ENCODE results near the gene HEBP1. TPM values are rescaled to one million over a fixed set of nuclear protein-coding genes. Genes with fewer than 3 reads are reported as not detected.
A peak's percentile ranks its signal among the peaks of the same experiment; 100 is the strongest.

Gene HEBP1
- total RNA-seq (2014; rRNA removed) (6.2 and 8.2 TPM in 2 replicates), Bru-seq, nascent RNA (percentile 71 among the genes with signal in this experiment), BruChase-seq, experiment 1, labeled RNA remaining after a 6-hour chase (percentile 54 among the genes with signal in this experiment), BruChase-seq, experiment 2, labeled RNA remaining after a 2-hour chase (percentile 52 among the genes with signal in this experiment)
- long read RNA-seq, transcript HEBP1-201 (4 exons, 1,173 nt), result major isoform, 31 of 35 reads
- long read RNA-seq, partial matches to known transcripts, result 1 of 35 reads
- long read RNA-seq, other reads (novel, unspliced or antisense), result 3 of 35 reads

GRCh38 chr12:12999959-13000615 lies at the start of gene HEBP1:
Gene HEBP1, minus strand, starts transcription at chr12:13000265. Its CDS starts 151 bp downstream, at chr12:13000114.
- Histone ChIP-seq H3K27ac (ENCODE audit: low read length) (peak within 1 kb of the TSS; percentile 14), H3K4me2 (ENCODE audit: low read length) (peak within 1 kb of the TSS; percentile 98), H2AFZ (ENCODE audit: low read length) (peak within 1 kb of the TSS; percentile 70), H3K9me2 (replicated peaks; ENCODE audit: low read length) (no peaks in the 10 kb centered on the region), H3K9me3 (ENCODE audit: low read length) (no peaks in the 10 kb centered on the region), H3K79me2 (ENCODE audit: low read length) (peaks cover 62% of the 10 kb centered on the region), H3K4me3 (ENCODE audit: low read length) (peak within 1 kb of the TSS; percentile 100), H3K9ac (ENCODE audit: low read length) (peak within 1 kb of the TSS; percentile 74), H4K20me1 (ENCODE audit: low read length) (no peaks in the 10 kb centered on the region), H3K4me1 (ENCODE audit: insufficient read depth, low read length) (peaks cover 19% of the 10 kb centered on the region), H3K27me3 (ENCODE audit: low read length) (no peaks in the 10 kb centered on the region), H3F3A (ENCODE audit: low read length, unreplicated experiment) (no peaks in the 10 kb centered on the region), H3K36me3 (ENCODE audit: low read depth, low read length) (no peaks in the 10 kb centered on the region)
- BruUV-seq (replicated peaks), result no TSS peak
- ATAC-seq (peak; percentile 69), DNase-seq (peak; percentile 76)
- CTCF ChIA-PET, result no interaction called here
- POLR2A ChIA-PET (ENCODE audit: unreplicated experiment), result no interaction called here
- TF ChIP-seq CTCF (conservative IDR thresholded peaks at IDR 0.05; ENCODE audit: low read depth, low read length), result no peak
- TF ChIP-seq EZH2phosphoT487 (IDR thresholded peaks at IDR 0.05; ENCODE audit: borderline replicate concordance, low read length), result no peak
- no peak for TF ChIP-seq EZH2 (IDR thresholded peaks at IDR 0.05; ENCODE audit: low read length, unreplicated experiment)
- intact Hi-C loops (cut with micrococcal nuclease), result loop anchor here (2.0 to 5.0 kb wide), 4 partner anchors 99 to 222 kb away; no protein-coding TSS in a partner anchor

- TF ChIP-seq EZH2 (IDR thresholded peaks at IDR 0.05; ENCODE audit: low read length, unreplicated experiment) (no peak), CTCF (conservative IDR thresholded peaks at IDR 0.05; ENCODE audit: low read depth, low read length) (no peak)
- no peaks in the 10 kb centered on the region for H4K20me1 ChIP-seq (ENCODE audit: low read length)
- H3K27me3 ChIP-seq (ENCODE audit: low read length), result no peaks in the 10 kb centered on the region
- H3K4me3 ChIP-seq (ENCODE audit: low read length), result no peak overlapping the region
- 0 out of 2 replicates have a peak, but pooled peaks cover 4% of the 10 kb centered on the region for H3K4me1 ChIP-seq (ENCODE audit: insufficient read depth, low read length)
- ATAC-seq, result no peak
- H3K36me3 ChIP-seq (ENCODE audit: low read depth, low read length), result no peaks in the 10 kb centered on the region
- no peak for DNase-seq
- BruUV-seq (replicated peaks), result no TSS peak
- POLR2A ChIA-PET (ENCODE audit: unreplicated experiment), result no interaction called here
- no peak overlapping the region for H3K27ac ChIP-seq (ENCODE audit: low read length)
- no peak overlapping the region for H2AFZ ChIP-seq (ENCODE audit: low read length)
- H3K9me2 ChIP-seq (replicated peaks; ENCODE audit: low read length), result no peaks in the 10 kb centered on the region
- H3K9me3 ChIP-seq (ENCODE audit: low read length), result no peaks in the 10 kb centered on the region
- CTCF ChIA-PET, result no interaction called here
- H3K9ac ChIP-seq (ENCODE audit: low read length), result no peak overlapping the region
- no peak overlapping the region for H3K4me2 ChIP-seq (ENCODE audit: low read length)
- H3K79me2 ChIP-seq (ENCODE audit: low read length), result no peaks in the 10 kb centered on the region
- intact Hi-C loops (cut with micrococcal nuclease), result loop anchor here (10.0 kb wide), 1 partner anchor 45 kb away; no protein-coding TSS in a partner anchor
- no peaks in the 10 kb centered on the region for H3F3A ChIP-seq (ENCODE audit: low read length, unreplicated experiment)
Observed at GRCh38 chr12:13049816-13050215, 49.8 kb upstream of the HEBP1 start.

- H3K4me3 ChIP-seq (ENCODE audit: low read length), result no peak overlapping the region
- intact Hi-C loops (cut with micrococcal nuclease), result loop anchor here (10.0 kb wide), 1 partner anchor 48 kb away; no protein-coding TSS in a partner anchor
Observed at GRCh38 chr12:13046964-13047363, 46.9 kb upstream of the HEBP1 start.

More at GRCh38 chr12:13046964-13047363, 46.9 kb upstream of the HEBP1 start:
- H3K27me3 ChIP-seq (ENCODE audit: low read length), result no peaks in the 10 kb centered on the region
- H4K20me1 ChIP-seq (ENCODE audit: low read length), result no peaks in the 10 kb centered on the region
- no peak overlapping the region for H3K4me2 ChIP-seq (ENCODE audit: low read length)
- no peaks in the 10 kb centered on the region for H3K9me3 ChIP-seq (ENCODE audit: low read length)
- no TSS peak for BruUV-seq (replicated peaks)
- ChIA-PET CTCF (no interaction called here), POLR2A (ENCODE audit: unreplicated experiment) (no interaction called here)
- H3K9ac ChIP-seq (ENCODE audit: low read length), result no peak overlapping the region
- H3K36me3 ChIP-seq (ENCODE audit: low read depth, low read length), result no peaks in the 10 kb centered on the region
- DNase-seq (no peak), ATAC-seq (no peak)
- H3K4me1 ChIP-seq (ENCODE audit: insufficient read depth, low read length), result 0 out of 2 replicates have a peak, but pooled peaks cover 4% of the 10 kb centered on the region
- no peaks in the 10 kb centered on the region for H3F3A ChIP-seq (ENCODE audit: low read length, unreplicated experiment)
- H3K9me2 ChIP-seq (replicated peaks; ENCODE audit: low read length), result no peaks in the 10 kb centered on the region
- H2AFZ ChIP-seq (ENCODE audit: low read length), result no peak overlapping the region
- no peak overlapping the region for H3K27ac ChIP-seq (ENCODE audit: low read length)
- no peaks in the 10 kb centered on the region for H3K79me2 ChIP-seq (ENCODE audit: low read length)
- TF ChIP-seq CTCF (conservative IDR thresholded peaks at IDR 0.05; ENCODE audit: low read depth, low read length) (no peak), EZH2phosphoT487 (IDR thresholded peaks at IDR 0.05; ENCODE audit: borderline replicate concordance, low read length) (no peak), EZH2 (IDR thresholded peaks at IDR 0.05; ENCODE audit: low read length, unreplicated experiment) (no peak)

Measured in PC-3 (cell line).